CD4-positive, alpha-beta T cell (primary cell): Measurements from ENCODE around the gene E2F2. TPM values are rescaled to one million over a fixed set of nuclear protein-coding genes. Genes with fewer than 3 reads are reported as not detected.

Source experiments
- ATAC-seq: fragments of 200-7000 bp; cut with Tn5 transposase; one replicate; pipeline ENCODE4 v1.10.0; 2022; ENCODE audit warnings: mild to moderate bottlenecking; ENCODE audit not compliant: poor library complexity
- CTCF ChIA-PET: fragments of 350-600 bp; sonication (Branson Sonifier 250); formaldehyde crosslinking; loops from one replicate; lab custom pipeline; 2021; ENCODE audit warnings: antibody characterized with exemption, inconsistent platforms; lab: Charles Lee
- POLR2A ChIA-PET: fragments of 350-600 bp; sonication (Branson Sonifier 250); formaldehyde crosslinking; loops from one replicate; lab custom pipeline; 2021; ENCODE audit warnings: antibody characterized with exemption, inconsistent platforms; lab: Charles Lee
- DNase-seq, 14 experiments: peaks; one replicate each; pipeline ENCODE4 v3.0.0-alpha.2; 2013 to 2020; ENCODE audit warnings: mixed read lengths in 2 of 14
- H3K27ac ChIP-seq, 2 donors: one replicate each; pipeline versions ENCODE4 v1.5.1 to v1.7.0; 2013; ENCODE audit warnings: low read length in 2 of 2, low read depth in 1 of 2, mild to moderate bottlenecking in 1 of 2
- H3K27me3 ChIP-seq, 2 experiments: 1 replicate in 1 of 2; 2 replicates in 1 of 2; pipeline versions ENCODE4 v1.6.1 to v1.7.0; 2013; ENCODE audit warnings: low read length in 2 of 2, control low read depth in 1 of 2, mild to moderate bottlenecking in 1 of 2, moderate library complexity in 1 of 2; ENCODE audit not compliant: insufficient read depth in 2 of 2, control insufficient read depth in 1 of 2
- H3K36me3 ChIP-seq: one replicate; pipeline ENCODE4 v1.6.1; 2013; ENCODE audit warnings: low read length, control low read depth; ENCODE audit not compliant: insufficient read depth
- H3K4me1 ChIP-seq: one replicate; pipeline ENCODE4 v1.6.1; 2013; ENCODE audit warnings: low read length, control low read depth; ENCODE audit not compliant: insufficient read depth
- H3K4me3 ChIP-seq: one replicate; pipeline ENCODE4 v1.5.1; 2013; ENCODE audit warnings: mild to moderate bottlenecking, low read length, moderate library complexity
- H3K9me3 ChIP-seq, 2 experiments: 1 replicate in 1 of 2; 2 replicates in 1 of 2; pipeline versions ENCODE4 v1.6.1 to v1.7.0; 2013; ENCODE audit warnings: low read length in 2 of 2, mild to moderate bottlenecking in 2 of 2, control low read depth in 1 of 2, moderate library complexity in 1 of 2; ENCODE audit not compliant: control insufficient read depth in 1 of 2, insufficient read depth in 1 of 2
- H3K27ac Mint-ChIP-seq: one replicate; pipeline ENCODE4 v1.8.0; 2020; ENCODE audit warnings: mixed read lengths
- H3K27me3 Mint-ChIP-seq: one replicate; pipeline ENCODE4 v1.8.0; 2021; ENCODE audit warnings: mixed read lengths
- H3K36me3 Mint-ChIP-seq: one replicate; pipeline ENCODE4 v1.8.0; 2021; ENCODE audit warnings: low read depth, mixed read lengths
- H3K4me1 Mint-ChIP-seq: one replicate; pipeline ENCODE4 v1.8.0; 2021; ENCODE audit warnings: low read depth, mixed read lengths
- H3K4me3 Mint-ChIP-seq: one replicate; pipeline ENCODE4 v1.8.0; 2020; ENCODE audit warnings: mild to moderate bottlenecking, mixed read lengths
- H3K9me3 Mint-ChIP-seq: one replicate; pipeline ENCODE4 v1.8.0; 2020; ENCODE audit warnings: mixed read lengths
- CTCF ChIP-seq: fragments of 200-600 bp; IDR thresholded peaks from one replicate; pipeline ENCODE4 v1.8.0; 2022; ENCODE audit warnings: antibody characterized with exemption, mild to moderate bottlenecking
- intact Hi-C, 2 experiments: fragments of 100-400 bp; cut with DNase I in 1 of 2; cut with micrococcal nuclease in 1 of 2; formaldehyde crosslinking; loops; one replicate each; pipeline versions ENCODE4 v1.15.1 to v1.9.0; 2023 to 2025; cut with DNase I, micrococcal nuclease
- total RNA-seq, 174 experiments: library from RNA in 2 of 174; stranded (reverse) in 2 of 174; gene quantifications; one replicate each; pipeline ENCODE4 v1.2.3 and lab custom pipeline; 2021 to 2026

The E2F2 gene
- total RNA-seq, 2 experiments from 2014 or later = 0.50 to 0.69 TPM

GRCh38 chr1:23566304-23566703 is 35.3 kb upstream of the E2F2 start:
- TF ChIP-seq CTCF = no peak
- ChIA-PET POLR2A (interaction anchor here (0.6 to 3.6 kb wide), 3 partner anchors 11 to 23 kb away, joined by 3 to 16 read pairs (median 7); no protein-coding TSS in a partner anchor), CTCF (no interaction called here)
- Mint-ChIP-seq H3K4me1 (peaks cover 43% of the 10 kb centered on the region), H3K27ac (no peak overlapping the region), H3K36me3 (no peaks in the 10 kb centered on the region), H3K9me3 (no peaks in the 10 kb centered on the region), H3K27me3 (peaks cover 11% of the 10 kb centered on the region), H3K4me3 (peak overlapping the region; percentile 79)
- Histone ChIP-seq H3K9me3 (no peaks in the 10 kb centered on the region), H3K4me1 (peaks cover 33% of the 10 kb centered on the region), H3K36me3 (no peaks in the 10 kb centered on the region), H3K4me3 (no peak overlapping the region), H3K27me3 (peaks cover 2 to 8% of the 10 kb centered on the region in 2 experiments), H3K27ac (no peak overlapping the region)
- intact Hi-C loops = no loop called here
- no peak for ATAC-seq
- no peak for DNase-seq

- Mint-ChIP-seq H3K4me1 (peaks cover 48% of the 10 kb centered on the region), H3K27me3 (peaks cover 11% of the 10 kb centered on the region)
- POLR2A ChIA-PET = interaction anchor here (0.6 to 3.6 kb wide), 3 partner anchors 12 to 53 kb away, joined by 3 to 16 read pairs (median 3); no protein-coding TSS in a partner anchor
These were observed 34.7 kb upstream of the E2F2 start for GRCh38 chr1:23565776-23566175.

GRCh38 chr1:23564529-23565122 is 33.6 kb upstream of the E2F2 start:
- Histone ChIP-seq H3K36me3 (no peaks in the 10 kb centered on the region), H3K27me3 (peaks cover 2 to 8% of the 10 kb centered on the region in 2 experiments), H3K4me1 (peaks cover 42% of the 10 kb centered on the region), H3K4me3 (no peak overlapping the region), H3K27ac (no peak overlapping the region), H3K9me3 (no peaks in the 10 kb centered on the region)
- Mint-ChIP-seq H3K27me3 (peaks cover 11% of the 10 kb centered on the region), H3K36me3 (no peaks in the 10 kb centered on the region), H3K9me3 (no peaks in the 10 kb centered on the region), H3K4me1 (peaks cover 60% of the 10 kb centered on the region), H3K4me3 (no peak overlapping the region), H3K27ac (no peak overlapping the region)
- DNase-seq (no peak), ATAC-seq (no peak)
- intact Hi-C loops = no loop called here
- TF ChIP-seq CTCF = no peak
- CTCF ChIA-PET = interaction anchor here (1.1 to 2.3 kb wide), 2 partner anchors 70 to 73 kb away, joined by 3 to 6 read pairs; no protein-coding TSS in a partner anchor
- POLR2A ChIA-PET = interaction anchor here (0.6 to 1.6 kb wide), 3 partner anchors 10 to 57 kb away, joined by 3 to 4 read pairs (median 3); no protein-coding TSS in a partner anchor

More at GRCh38 chr1:23565776-23566175, 34.7 kb upstream of the E2F2 start:
- H3K36me3 ChIP-seq = no peaks in the 10 kb centered on the region
- no peak for DNase-seq
- H3K4me1 ChIP-seq = peaks cover 33% of the 10 kb centered on the region
- H3K4me3 ChIP-seq = no peak overlapping the region
- CTCF ChIA-PET = interaction anchor here (0.7 to 2.3 kb wide), 3 partner anchors 21 to 72 kb away, joined by 3 to 6 read pairs (median 3); no protein-coding TSS in a partner anchor
- ATAC-seq = no peak
- no peaks in the 10 kb centered on the region for H3K9me3 ChIP-seq
- intact Hi-C loops = no loop called here
- no peak for TF ChIP-seq CTCF
- H3K9me3 Mint-ChIP-seq = no peaks in the 10 kb centered on the region
- H3K4me3 Mint-ChIP-seq = peak overlapping the region; percentile 79
- no peak overlapping the region for H3K27ac Mint-ChIP-seq
- no peak overlapping the region for H3K27ac ChIP-seq
- H3K36me3 Mint-ChIP-seq = no peaks in the 10 kb centered on the region
- H3K27me3 ChIP-seq = peaks cover 2 to 8% of the 10 kb centered on the region in 2 experiments
